Measurements from ENCODE around the gene SPATA13. TPM values are rescaled to one million over a fixed set of nuclear protein-coding genes. Genes with fewer than 3 reads are reported as not detected.
A peak's percentile ranks its signal among the peaks of the same experiment; 100 is the strongest.

Gene SPATA13
- total and polyA plus RNA-seq, 2 donors from 2014 or later = 12.3 to 69.2 TPM

- no peaks in the 10 kb centered on the region for H3K36me3 ChIP-seq (ENCODE audit: control insufficient read depth in 2 of 3, insufficient read depth in 3 of 3, low read length in 3 of 3)
- H3K9me3 ChIP-seq (ENCODE audit: control insufficient read depth in 2 of 3, insufficient read depth in 1 of 3, low read length in 3 of 3) = peaks cover 0 to 5% (median 0%) of the 10 kb centered on the region in 3 donors
- H3K27me3 ChIP-seq (ENCODE audit: control insufficient read depth, insufficient read depth, low read length) = no peaks in the 10 kb centered on the region
- DNase-seq (peak in 1 of 5 donors; percentile 31), FAIRE-seq (peak; percentile 38)
- H3K27ac ChIP-seq (ENCODE audit: low read depth in 2 of 2, low read length in 2 of 2) = peak overlapping the region; percentile 92 to 98
- no peak overlapping the region for H3K4me3 ChIP-seq (ENCODE audit: low read length in 3 of 3)
- TF ChIP-seq, protein P1, sequence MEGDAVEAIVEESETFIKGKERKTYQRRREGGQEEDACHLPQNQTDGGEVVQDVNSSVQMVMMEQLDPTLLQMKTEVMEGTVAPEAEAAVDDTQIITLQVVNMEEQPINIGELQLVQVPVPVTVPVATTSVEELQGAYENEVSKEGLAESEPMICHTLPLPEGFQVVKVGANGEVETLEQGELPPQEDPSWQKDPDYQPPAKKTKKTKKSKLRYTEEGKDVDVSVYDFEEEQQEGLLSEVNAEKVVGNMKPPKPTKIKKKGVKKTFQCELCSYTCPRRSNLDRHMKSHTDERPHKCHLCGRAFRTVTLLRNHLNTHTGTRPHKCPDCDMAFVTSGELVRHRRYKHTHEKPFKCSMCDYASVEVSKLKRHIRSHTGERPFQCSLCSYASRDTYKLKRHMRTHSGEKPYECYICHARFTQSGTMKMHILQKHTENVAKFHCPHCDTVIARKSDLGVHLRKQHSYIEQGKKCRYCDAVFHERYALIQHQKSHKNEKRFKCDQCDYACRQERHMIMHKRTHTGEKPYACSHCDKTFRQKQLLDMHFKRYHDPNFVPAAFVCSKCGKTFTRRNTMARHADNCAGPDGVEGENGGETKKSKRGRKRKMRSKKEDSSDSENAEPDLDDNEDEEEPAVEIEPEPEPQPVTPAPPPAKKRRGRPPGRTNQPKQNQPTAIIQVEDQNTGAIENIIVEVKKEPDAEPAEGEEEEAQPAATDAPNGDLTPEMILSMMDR (IDR thresholded peaks at IDR 0.05; ENCODE audit: borderline replicate concordance, extremely low read depth, insufficient read depth) = no peak
- peaks cover 0 to 29% (median 11%) of the 10 kb centered on the region in 3 donors for H3K4me1 ChIP-seq (ENCODE audit: control insufficient read depth in 2 of 3, insufficient read depth in 2 of 3, low read depth in 1 of 3, low read length in 3 of 3)
- intact Hi-C loops (cut with DNase I) = no loop called here
- H3K9ac ChIP-seq (ENCODE audit: low read length in 3 of 3) = peak overlapping the region in 1 of 3 donors; percentile 59
Observed at GRCh38 chr13:24185591-24186232, 25.2 kb downstream of the SPATA13 start.

DNA sequence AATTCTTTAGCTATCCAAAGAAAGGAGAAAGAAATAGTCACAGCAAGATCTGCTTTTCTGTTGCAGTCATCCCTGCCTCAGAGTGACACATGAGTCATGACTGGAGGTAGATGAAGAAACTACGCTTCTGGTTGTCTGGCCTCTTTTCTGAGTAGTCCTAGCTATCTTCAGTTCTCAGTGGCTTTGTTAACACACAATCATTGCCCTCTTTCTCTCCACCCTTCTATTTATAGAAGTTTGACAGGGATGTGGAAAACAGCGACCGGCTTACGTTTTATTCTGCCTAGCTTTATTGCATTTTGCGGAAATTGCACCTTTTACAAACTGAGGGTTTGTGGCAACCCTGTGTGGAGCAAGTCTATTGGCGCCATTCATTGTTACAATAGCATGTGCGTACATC is 26.7 kb downstream of the SPATA13 start:
- TF ChIP-seq, protein P1 (IDR thresholded peaks at IDR 0.05; ENCODE audit: borderline replicate concordance, extremely low read depth, insufficient read depth) = no peak
- Histone ChIP-seq H3K9me3 (ENCODE audit: control insufficient read depth in 2 of 3, insufficient read depth in 1 of 3, low read length in 3 of 3) (peaks cover 0 to 5% (median 0%) of the 10 kb centered on the region in 3 donors), H3K27ac (ENCODE audit: low read depth in 2 of 2, low read length in 2 of 2) (peak overlapping the region; percentile 47 to 92), H3K27me3 (ENCODE audit: control insufficient read depth, insufficient read depth, low read length) (no peaks in the 10 kb centered on the region), H3K36me3 (ENCODE audit: control insufficient read depth in 2 of 3, insufficient read depth in 3 of 3, low read length in 3 of 3) (no peaks in the 10 kb centered on the region), H3K4me3 (ENCODE audit: low read length in 3 of 3) (no peak overlapping the region), H3K4me1 (ENCODE audit: control insufficient read depth in 2 of 3, insufficient read depth in 2 of 3, low read depth in 1 of 3, low read length in 3 of 3) (peaks cover 0 to 21% (median 17%) of the 10 kb centered on the region in 3 donors), H3K9ac (ENCODE audit: low read length in 3 of 3) (no peak overlapping the region)
- FAIRE-seq (no peak), DNase-seq (no peak)
- intact Hi-C loops (cut with DNase I) = no loop called here

- no peak for FAIRE-seq
- Histone ChIP-seq H3K36me3 (ENCODE audit: control insufficient read depth in 2 of 3, insufficient read depth in 3 of 3, low read length in 3 of 3) (no peaks in the 10 kb centered on the region), H3K27ac (ENCODE audit: low read depth in 2 of 2, low read length in 2 of 2) (peak overlapping the region in 1 of 2 donors; percentile 63), H3K4me1 (ENCODE audit: control insufficient read depth in 2 of 3, insufficient read depth in 2 of 3, low read depth in 1 of 3, low read length in 3 of 3) (peaks cover 0 to 22% (median 13%) of the 10 kb centered on the region in 3 donors), H3K9me3 (ENCODE audit: control insufficient read depth in 2 of 3, insufficient read depth in 1 of 3, low read length in 3 of 3) (peaks cover 0 to 5% (median 0%) of the 10 kb centered on the region in 3 donors), H3K4me3 (ENCODE audit: low read length in 3 of 3) (no peak overlapping the region), H3K27me3 (ENCODE audit: control insufficient read depth, insufficient read depth, low read length) (no peaks in the 10 kb centered on the region), H3K9ac (ENCODE audit: low read length in 3 of 3) (no peak overlapping the region)
- intact Hi-C loops (cut with DNase I) = no loop called here
- no peak for DNase-seq
- TF ChIP-seq, protein P1 (IDR thresholded peaks at IDR 0.05; ENCODE audit: borderline replicate concordance, extremely low read depth, insufficient read depth) = no peak
Observed at GRCh38 chr13:24192057-24192810, 31.7 kb downstream of the SPATA13 start.

All from kidney (tissue), 14 donors.